Measurements from ENCODE around the gene TMPRSS2. TPM values are rescaled to one million over a fixed set of nuclear protein-coding genes. Genes with fewer than 3 reads are reported as not detected.
A peak's percentile ranks its signal among the peaks of the same experiment; 100 is the strongest.
"Not testable (repeated sequence)": the region's sequence is repeated elsewhere in the genome, so short reads cannot be mapped to it uniquely, and the experiment has no call there.

TMPRSS2 gene
- total and polyA plus RNA-seq, 11 donors, result 0.04 TPM; not detected in 10

DNA sequence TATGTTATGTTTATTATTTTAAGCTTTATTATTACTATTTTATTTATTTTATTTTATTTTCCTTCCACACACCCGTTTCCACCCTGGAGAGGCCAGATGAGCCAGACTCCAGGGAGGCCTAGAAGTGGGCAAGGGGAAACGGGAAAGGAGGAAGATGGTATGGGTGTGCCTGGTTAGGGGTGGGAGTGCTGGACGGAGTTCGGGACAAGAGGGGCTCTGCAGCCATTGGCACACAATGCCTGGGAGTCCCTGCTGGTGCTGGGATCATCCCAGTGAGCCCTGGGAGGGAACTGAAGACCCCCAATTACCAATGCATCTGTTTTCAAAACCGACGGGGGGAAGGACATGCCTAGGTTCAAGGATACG is 82.4 kb downstream of the TMPRSS2 start:
- Histone ChIP-seq H3K36me3 (peaks cover 0 to 32% (median 19%) of the 10 kb centered on the region in 9 donors), H3K9me3 (no peaks in the 10 kb centered on the region), H3K27me3 (peaks cover 0 to 9% (median 0%) of the 10 kb centered on the region in 9 donors), H3K4me1 (peaks cover 0 to 63% (median 16%) of the 10 kb centered on the region in 12 donors), H3K4me3 (peak overlapping the region; percentile 27 to 93 (median 80)), H3K27ac (peak overlapping the region; percentile 70 to 93 (median 85))
- intact Hi-C loops (cut with DNase I), result loop anchor here in 1 of 10 donors (5.0 kb wide), 1 partner anchor 63 kb away; the partner anchor contains the start of gene MX2
- TF ChIP-seq POLR2A (IDR thresholded peaks at IDR 0.05), result no peak
- TF ChIP-seq, protein P1, sequence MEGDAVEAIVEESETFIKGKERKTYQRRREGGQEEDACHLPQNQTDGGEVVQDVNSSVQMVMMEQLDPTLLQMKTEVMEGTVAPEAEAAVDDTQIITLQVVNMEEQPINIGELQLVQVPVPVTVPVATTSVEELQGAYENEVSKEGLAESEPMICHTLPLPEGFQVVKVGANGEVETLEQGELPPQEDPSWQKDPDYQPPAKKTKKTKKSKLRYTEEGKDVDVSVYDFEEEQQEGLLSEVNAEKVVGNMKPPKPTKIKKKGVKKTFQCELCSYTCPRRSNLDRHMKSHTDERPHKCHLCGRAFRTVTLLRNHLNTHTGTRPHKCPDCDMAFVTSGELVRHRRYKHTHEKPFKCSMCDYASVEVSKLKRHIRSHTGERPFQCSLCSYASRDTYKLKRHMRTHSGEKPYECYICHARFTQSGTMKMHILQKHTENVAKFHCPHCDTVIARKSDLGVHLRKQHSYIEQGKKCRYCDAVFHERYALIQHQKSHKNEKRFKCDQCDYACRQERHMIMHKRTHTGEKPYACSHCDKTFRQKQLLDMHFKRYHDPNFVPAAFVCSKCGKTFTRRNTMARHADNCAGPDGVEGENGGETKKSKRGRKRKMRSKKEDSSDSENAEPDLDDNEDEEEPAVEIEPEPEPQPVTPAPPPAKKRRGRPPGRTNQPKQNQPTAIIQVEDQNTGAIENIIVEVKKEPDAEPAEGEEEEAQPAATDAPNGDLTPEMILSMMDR (IDR thresholded peaks at IDR 0.05), result no peak
- WGBS, 4 donors, result 37 to 60% (median 51%) methylated on average over 7 of the region's 7 CpGs
- DNase-seq, result no peak
- peak in 2 of 4 donors; percentile 4 to 10 for ATAC-seq

DNA sequence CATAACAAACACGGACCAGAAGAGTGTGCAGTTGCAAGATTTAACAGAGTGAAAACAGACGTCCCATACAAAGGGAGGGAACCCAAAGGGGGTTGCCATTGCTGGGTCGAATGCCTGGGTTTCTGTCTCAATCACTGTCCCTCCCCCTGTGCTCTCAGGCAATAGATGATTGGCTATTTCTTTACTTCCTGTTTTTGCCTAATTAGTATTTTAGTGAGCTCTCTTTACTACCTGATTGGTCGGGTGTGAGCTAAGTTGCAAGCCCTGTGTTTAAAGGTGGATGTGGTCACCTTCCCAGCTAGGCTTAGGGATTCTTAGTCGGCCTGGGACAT is 84.7 kb downstream of the TMPRSS2 start:
- not testable (repeated sequence) for H3K27me3 ChIP-seq, ATAC-seq, DNase-seq, H3K27ac ChIP-seq, H3K36me3 ChIP-seq, H3K9me3 ChIP-seq, H3K4me3 ChIP-seq
- H3K4me1 ChIP-seq, result peaks cover 0 to 52% (median 18%) of the 10 kb centered on the region in 12 donors
- intact Hi-C loops (cut with DNase I), result loop anchor here in 3 of 10 donors (5.0 kb wide), 3 partner anchors 51 to 61 kb away; partner anchors contain the start of gene MX2 (in 1 of the 3)
- WGBS, 4 donors, result 83 to 92% (median 88%) methylated on average over 5 of the region's 5 CpGs

DNA sequence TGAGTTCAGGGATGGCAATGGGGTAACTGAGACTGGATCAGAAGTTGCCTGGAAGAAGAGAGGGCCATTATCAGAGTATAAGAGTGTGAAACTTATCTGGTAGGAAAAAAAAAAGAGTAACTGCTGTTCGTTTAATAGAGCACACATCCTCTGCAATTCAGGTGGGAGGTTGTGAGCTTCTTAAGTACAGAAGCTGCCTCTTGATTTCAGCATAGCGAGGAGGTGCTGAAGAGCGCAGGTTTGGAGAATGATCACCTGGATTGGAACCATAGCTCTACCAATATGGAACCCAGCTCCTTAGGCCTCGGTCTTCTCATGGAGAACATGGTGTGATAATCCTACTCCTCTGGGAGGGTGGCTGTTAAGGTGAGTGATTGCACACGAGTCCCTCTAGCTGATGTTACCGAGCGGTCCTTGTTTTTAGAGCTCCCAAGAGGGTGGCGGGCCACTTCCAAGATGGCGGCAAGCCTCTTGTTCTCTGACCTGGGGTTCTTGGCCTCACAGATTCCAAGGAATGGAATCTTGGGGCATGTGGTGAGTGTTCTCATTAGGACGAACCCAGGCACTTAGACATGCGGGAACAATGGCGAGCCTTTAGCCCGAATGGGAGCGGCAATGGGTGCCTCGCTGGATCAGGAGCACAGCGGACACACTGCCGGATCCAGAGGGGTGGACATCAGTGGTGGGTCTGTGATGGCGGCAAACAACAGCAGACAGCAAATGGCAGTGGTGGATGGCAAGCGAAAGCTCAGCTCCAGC is 85.2 kb downstream of the TMPRSS2 start:
- intact Hi-C loops (cut with DNase I), result loop anchor here in 3 of 10 donors (5.0 kb wide), 3 partner anchors 50 to 60 kb away; partner anchors contain the start of gene MX2 (in 1 of the 3)
- peaks cover 0 to 3% (median 0%) of the 10 kb centered on the region in 9 donors for H3K36me3 ChIP-seq
- H3K27me3 ChIP-seq, result peaks cover 0 to 9% (median 0%) of the 10 kb centered on the region in 9 donors
- DNase-seq, result no peak
- no peak overlapping the region for H3K4me3 ChIP-seq
- H3K9me3 ChIP-seq, result peaks cover 0 to 2% (median 0%) of the 10 kb centered on the region in 12 donors
- peak overlapping the region in 3 of 12 donors; percentile 14 to 93 (median 22) for H3K27ac ChIP-seq
- no peak for TF ChIP-seq POLR2A (IDR thresholded peaks at IDR 0.05)
- TF ChIP-seq, protein P1 (IDR thresholded peaks at IDR 0.05), result no peak
- WGBS, 4 donors, result 90 to 97% (median 94%) methylated on average over 14 to 19 of the region's 19 CpGs
- peaks cover 0 to 53% (median 16%) of the 10 kb centered on the region in 12 donors for H3K4me1 ChIP-seq
- no peak for ATAC-seq

DNA sequence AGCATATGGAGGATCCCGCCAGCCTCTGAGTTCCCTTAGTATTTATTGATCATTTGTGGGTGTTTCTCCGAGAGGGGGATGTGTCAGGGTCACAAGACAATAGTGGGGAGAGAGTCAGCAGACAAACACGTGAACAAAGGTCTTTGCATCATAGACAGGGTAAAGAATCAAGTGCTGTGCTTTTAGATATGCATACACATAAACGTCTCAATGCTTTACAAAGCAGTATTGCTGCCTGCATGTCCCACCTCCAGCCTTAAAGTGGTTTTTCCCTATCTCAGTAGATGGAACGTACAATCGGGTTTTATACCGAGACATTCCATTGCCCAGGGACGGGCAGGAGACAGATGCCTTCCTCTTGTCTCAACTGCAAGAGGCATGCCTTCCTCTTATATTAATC is 87.0 kb downstream of the TMPRSS2 start:
- H3K4me1 ChIP-seq, result peaks cover 0 to 42% (median 12%) of the 10 kb centered on the region in 12 donors
- DNase-seq, H3K36me3 ChIP-seq, H3K27me3 ChIP-seq, H3K9me3 ChIP-seq, ATAC-seq: not testable (repeated sequence)
- intact Hi-C loops (cut with DNase I), result loop anchor here in 3 of 10 donors (5.0 kb wide), 3 partner anchors 49 to 59 kb away; partner anchors contain the start of gene MX2 (in 1 of the 3)
- WGBS, 4 donors, result 36 to 52% (median 42%) methylated on average over 6 to 8 of the region's 8 CpGs
- peak overlapping the region; percentile 13 to 95 (median 90) for H3K27ac ChIP-seq
- peak overlapping the region in 11 of 12 donors; percentile 49 to 88 (median 68) for H3K4me3 ChIP-seq

Measured in heart left ventricle (tissue), 16 donors.